ENCODE data around the gene ROCK2.

Gene ROCK2

GRCh38 chr2:11342551-11343367, 1.7 kb downstream of the ROCK2 start (continued):
- TF ChIP-seq PATZ1 (tag by site-specific recombination; IDR thresholded peaks at IDR 0.05) (0 out of 2 replicates have a peak, but pooled peaks have one; percentile 33), KLF10 (tag by site-specific recombination; IDR thresholded peaks at IDR 0.05) (peak; percentile 62), ZBTB17 (tag by site-specific recombination; IDR thresholded peaks at IDR 0.05) (peak; percentile 96), EGR2 (tag by site-specific recombination; IDR thresholded peaks at IDR 0.05; ENCODE audit: low read depth) (no peak), ZNF239 (tag by site-specific recombination; IDR thresholded peaks at IDR 0.05) (no peak), ZNF600 (tag by site-specific recombination; IDR thresholded peaks at IDR 0.05) (peak; percentile 93), ZNF311 (tag by site-specific recombination; IDR thresholded peaks at IDR 0.05; ENCODE audit: borderline replicate concordance) (no peak), ZNF561 (tag by site-specific recombination; IDR thresholded peaks at IDR 0.05; ENCODE audit: borderline replicate concordance) (no peak), WT1 (tag by site-specific recombination; IDR thresholded peaks at IDR 0.05) (0 out of 2 replicates have a peak, but pooled peaks have one; percentile 22), ZNF837 (tag by site-specific recombination; IDR thresholded peaks at IDR 0.05) (no peak), ZNF155 (tag by site-specific recombination; IDR thresholded peaks at IDR 0.05) (no peak), PRDM10 (tag by site-specific recombination; IDR thresholded peaks at IDR 0.05) (peak; percentile 60), KLF7 (tag by site-specific recombination; IDR thresholded peaks at IDR 0.05; ENCODE audit: borderline replicate concordance) (no peak), SP2 (tag by site-specific recombination; IDR thresholded peaks at IDR 0.05) (peak; percentile 48), ZNF10 (tag by site-specific recombination; IDR thresholded peaks at IDR 0.05) (no peak), IKZF3 (tag by site-specific recombination; IDR thresholded peaks at IDR 0.05) (0 out of 2 replicates have a peak, but pooled peaks have one; percentile 22), KLF9 (tag by site-specific recombination; IDR thresholded peaks at IDR 0.05; ENCODE audit: low read depth) (peak; percentile 81), OSR2 (tag by site-specific recombination; IDR thresholded peaks at IDR 0.05) (no peak), INSM2 (tag by site-specific recombination; IDR thresholded peaks at IDR 0.05) (no peak), SP3 (tag by site-specific recombination; IDR thresholded peaks at IDR 0.05) (peak; percentile 5; the same call in 1 of the 2 replicates), KLF16 (tag by site-specific recombination; IDR thresholded peaks at IDR 0.05) (0 out of 2 replicates have a peak, but pooled peaks have one; percentile 28)

Measured in HEK293 (cell line).